ENCODE results near the gene PPARG.

DNA sequence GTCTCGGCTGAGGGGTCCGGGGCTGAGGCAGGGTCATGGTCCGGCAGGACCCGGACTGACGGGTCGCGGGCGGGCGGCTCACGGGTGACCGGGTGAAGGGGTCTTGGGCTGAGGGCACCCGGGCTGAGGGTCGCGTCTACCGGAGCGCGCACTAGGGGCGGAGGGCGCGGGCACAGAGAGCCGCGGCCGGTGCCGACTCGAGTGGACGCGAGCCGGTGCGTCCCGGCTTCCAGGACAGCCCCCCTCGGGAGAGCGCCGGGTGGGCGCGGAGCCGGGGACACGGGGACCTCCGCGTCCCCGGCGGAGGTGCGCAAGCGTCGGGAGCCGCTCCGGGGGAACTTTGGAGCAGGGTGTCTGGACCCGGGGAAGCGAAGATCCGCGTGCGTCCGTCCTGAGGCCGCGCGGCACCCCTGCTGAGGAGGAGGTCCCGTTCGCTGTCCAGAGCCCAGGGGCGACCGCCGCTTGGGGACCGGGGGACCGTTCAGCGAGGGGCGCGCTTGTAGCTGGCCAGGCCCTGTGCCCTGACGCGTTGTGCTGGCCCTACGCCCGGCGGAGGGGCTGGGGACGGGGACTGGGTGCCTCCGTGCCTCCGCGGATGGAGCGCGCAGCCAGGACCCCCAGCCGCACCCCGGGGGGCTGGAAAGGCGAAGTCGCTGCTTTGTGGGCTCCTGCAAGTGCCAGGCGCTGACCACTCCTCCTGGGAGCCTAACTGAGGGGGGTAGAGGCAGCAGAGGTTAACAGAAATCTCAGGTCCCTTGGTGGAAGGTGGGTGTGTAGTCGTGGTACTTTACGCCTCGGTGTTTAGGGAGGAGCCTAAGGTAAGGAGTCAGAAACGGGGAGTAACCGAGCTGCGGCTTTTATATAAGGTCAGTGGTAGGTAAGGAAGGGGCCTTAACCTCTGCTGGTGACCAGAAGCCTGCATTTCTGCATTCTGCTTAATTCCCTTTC is at the start of gene PPARG:
- no peak for TF ChIP-seq EZH2 (IDR thresholded peaks at IDR 0.05; ENCODE audit: low read depth)
- TF ChIP-seq, protein P1, sequence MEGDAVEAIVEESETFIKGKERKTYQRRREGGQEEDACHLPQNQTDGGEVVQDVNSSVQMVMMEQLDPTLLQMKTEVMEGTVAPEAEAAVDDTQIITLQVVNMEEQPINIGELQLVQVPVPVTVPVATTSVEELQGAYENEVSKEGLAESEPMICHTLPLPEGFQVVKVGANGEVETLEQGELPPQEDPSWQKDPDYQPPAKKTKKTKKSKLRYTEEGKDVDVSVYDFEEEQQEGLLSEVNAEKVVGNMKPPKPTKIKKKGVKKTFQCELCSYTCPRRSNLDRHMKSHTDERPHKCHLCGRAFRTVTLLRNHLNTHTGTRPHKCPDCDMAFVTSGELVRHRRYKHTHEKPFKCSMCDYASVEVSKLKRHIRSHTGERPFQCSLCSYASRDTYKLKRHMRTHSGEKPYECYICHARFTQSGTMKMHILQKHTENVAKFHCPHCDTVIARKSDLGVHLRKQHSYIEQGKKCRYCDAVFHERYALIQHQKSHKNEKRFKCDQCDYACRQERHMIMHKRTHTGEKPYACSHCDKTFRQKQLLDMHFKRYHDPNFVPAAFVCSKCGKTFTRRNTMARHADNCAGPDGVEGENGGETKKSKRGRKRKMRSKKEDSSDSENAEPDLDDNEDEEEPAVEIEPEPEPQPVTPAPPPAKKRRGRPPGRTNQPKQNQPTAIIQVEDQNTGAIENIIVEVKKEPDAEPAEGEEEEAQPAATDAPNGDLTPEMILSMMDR (conservative IDR thresholded peaks at IDR 0.05) = no peak
